Lower leg skin (tissue), 3 donors: ENCODE results near the gene HRCT1.

Experiments
- CTCF ChIP-seq, 3 donors: fragments of 450-650 bp; IDR thresholded peaks; one replicate each; pipeline ENCODE4 v1.5.1; 2016; ENCODE audit warnings: antibody characterized with exemption in 3 of 3, mild to moderate bottlenecking in 3 of 3, moderate library complexity in 2 of 3
- POLR2A ChIP-seq, 2 donors: fragments of 450-650 bp; IDR thresholded peaks; one replicate each; pipeline ENCODE4 v1.6.1; 2016 to 2017; ENCODE audit warnings: antibody characterized with exemption in 2 of 2, mild to moderate bottlenecking in 1 of 2, moderate library complexity in 1 of 2

- TF ChIP-seq CTCF (IDR thresholded peaks at IDR 0.05), result no peak
- TF ChIP-seq POLR2A (IDR thresholded peaks at IDR 0.05), result no peak
Observed at GRCh38 chr9:35882996-35883395, 23.0 kb upstream of the HRCT1 start.
